MG63 (cell line): ENCODE results near the gene ACMSD. TPM values are rescaled to one million over a fixed set of nuclear protein-coding genes. Genes with fewer than 3 reads are reported as not detected.
"Not testable (repeated sequence)": the region's sequence is repeated elsewhere in the genome, so short reads cannot be mapped to it uniquely, and the experiment has no call there.

ENCODE experiments used
- DNase-seq: peaks from one replicate; pipeline ENCODE4 v3.0.0-alpha.2; 2020
- H3K27me3 ChIP-seq: fragments of 250-450 bp; sonication (Bioruptor Pico); 2 replicates; pipeline ENCODE4 v1.5.1; 2020; ENCODE audit warnings: mild to moderate bottlenecking, moderate library complexity
- H3K36me3 ChIP-seq: fragments of 250-450 bp; sonication (Bioruptor Pico); 2 replicates; pipeline ENCODE4 v1.5.1; 2020; ENCODE audit warnings: mild to moderate bottlenecking, moderate library complexity
- H3K4me3 ChIP-seq: fragments of 250-450 bp; sonication (Bioruptor Pico); 2 replicates; pipeline ENCODE4 v1.5.1; 2020; ENCODE audit warnings: mild to moderate bottlenecking, moderate library complexity
- H3K9me3 ChIP-seq: fragments of 250-450 bp; sonication (Bioruptor Pico); 2 replicates; pipeline ENCODE4 v1.5.1; 2020; ENCODE audit warnings: mild to moderate bottlenecking, moderate library complexity
- total RNA-seq: library from RNA; depleted of rRNA; stranded (reverse); fragments of >200 nt; shearing (Covaris generic); gene quantifications from 2 replicates; pipeline ENCODE4 v1.2.3, GENCODE V29; 2014; ENCODE audit warnings: low replicate concordance; rRNA removed

The ACMSD gene
- total RNA-seq: not detected in 2 replicates

DNA sequence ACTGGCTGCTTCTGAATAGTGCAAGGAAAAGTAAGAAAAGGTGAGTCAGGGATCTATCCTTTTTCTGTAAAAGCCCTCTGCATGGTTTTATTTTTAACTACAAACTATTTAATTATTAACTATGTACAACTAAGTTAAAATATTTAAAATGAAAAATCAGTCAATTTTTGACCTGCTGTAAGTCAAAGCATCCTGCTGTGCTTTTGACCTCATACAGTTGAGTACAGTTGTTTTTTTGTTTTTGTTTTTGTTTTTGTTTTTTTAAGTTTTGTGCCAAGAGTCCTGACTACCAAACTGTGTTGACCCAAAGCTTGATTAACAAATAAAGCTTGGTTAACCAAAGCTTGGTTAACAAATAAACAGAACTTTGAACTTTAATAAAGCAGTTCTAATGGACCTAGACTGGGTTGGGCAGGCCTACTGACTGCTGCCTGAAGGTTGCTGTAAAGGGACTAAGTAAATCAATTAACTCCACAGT is at the start of gene ACMSD:
Gene ACMSD, plus strand, starts transcription at position 474 of the 478 bp plus-strand sequence. CDS start 67 bp downstream, outside the sequence.
- no peaks in the 10 kb centered on the region for H3K27me3 ChIP-seq
- H3K36me3 ChIP-seq: no peaks in the 10 kb centered on the region
- no peak within 1 kb of the TSS for H3K4me3 ChIP-seq
- DNase-seq: no peak
- peaks cover 16% of the 10 kb centered on the region for H3K9me3 ChIP-seq

DNA sequence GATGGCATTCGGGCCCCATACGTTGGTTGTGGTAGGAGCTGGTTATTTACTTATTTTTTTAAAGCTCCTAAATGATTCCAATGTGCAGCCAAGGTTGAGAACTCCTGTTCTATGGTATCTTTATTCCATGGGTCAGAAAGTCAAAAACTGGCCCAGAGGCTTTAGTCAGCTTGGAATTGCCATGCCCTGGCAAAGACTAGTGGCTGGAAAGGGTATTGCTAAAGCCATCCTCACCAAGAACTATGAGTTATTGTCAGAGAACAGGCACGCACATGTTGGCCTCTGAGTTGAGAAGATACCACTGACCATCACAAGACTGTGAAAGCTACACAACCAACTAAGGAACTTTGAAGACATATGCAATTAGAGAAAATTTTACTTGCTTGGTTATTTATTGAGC is 47.9 kb upstream of the ACMSD start:
- Histone ChIP-seq H3K9me3 (no peaks in the 10 kb centered on the region), H3K4me3 (no peak overlapping the region), H3K36me3 (no peaks in the 10 kb centered on the region), H3K27me3 (no peaks in the 10 kb centered on the region)
- DNase-seq: no peak

DNA sequence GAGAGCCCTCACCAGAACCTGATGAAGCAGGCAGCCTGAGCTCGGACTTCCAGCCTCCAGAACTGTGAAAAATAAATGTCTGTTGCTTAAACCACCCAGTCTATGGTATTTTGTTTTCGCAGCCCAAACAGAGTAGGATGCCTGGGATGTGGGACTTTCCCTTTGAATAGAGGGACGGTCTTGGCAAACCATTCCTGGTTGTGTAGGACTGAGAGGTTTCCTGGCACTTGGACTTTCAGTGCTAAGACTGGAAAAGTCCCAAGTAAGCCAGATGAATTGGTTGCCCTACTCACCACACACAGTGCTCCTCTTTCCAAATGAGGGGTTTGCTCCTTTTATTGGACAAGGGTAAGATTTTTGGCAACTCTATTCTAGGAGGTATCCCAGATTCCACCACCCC is 46.8 kb upstream of the ACMSD start:
- H3K9me3 ChIP-seq: no peaks in the 10 kb centered on the region
- peak; percentile 14 for DNase-seq

DNA sequence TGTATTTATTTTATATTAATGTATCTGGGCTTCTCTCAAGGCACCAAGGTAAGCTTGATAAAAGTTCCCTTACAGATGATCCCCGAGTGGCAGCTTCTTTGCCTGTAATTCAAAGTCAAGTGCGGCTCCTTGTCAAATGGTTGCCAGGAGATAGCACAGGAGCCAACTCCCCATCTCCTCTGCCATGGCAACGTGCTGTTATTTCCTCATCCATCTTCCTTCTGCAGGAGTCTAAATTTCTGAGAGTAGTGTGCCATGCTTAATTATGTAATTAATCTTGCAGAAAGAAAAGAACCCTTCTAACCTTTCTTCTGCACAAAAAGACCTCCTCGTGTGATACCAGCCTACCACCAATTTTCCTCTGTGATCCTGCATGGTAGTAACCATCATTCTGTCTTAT is 46.2 kb upstream of the ACMSD start:
- Histone ChIP-seq H3K9me3 (no peaks in the 10 kb centered on the region), H3K4me3 (no peak overlapping the region), H3K36me3 (no peaks in the 10 kb centered on the region), H3K27me3 (no peaks in the 10 kb centered on the region)
- DNase-seq: no peak

More for the DNA sequence above, 46.8 kb upstream of the ACMSD start:
- Histone ChIP-seq H3K4me3 (no peak overlapping the region), H3K36me3 (no peaks in the 10 kb centered on the region), H3K27me3 (no peaks in the 10 kb centered on the region)

DNA sequence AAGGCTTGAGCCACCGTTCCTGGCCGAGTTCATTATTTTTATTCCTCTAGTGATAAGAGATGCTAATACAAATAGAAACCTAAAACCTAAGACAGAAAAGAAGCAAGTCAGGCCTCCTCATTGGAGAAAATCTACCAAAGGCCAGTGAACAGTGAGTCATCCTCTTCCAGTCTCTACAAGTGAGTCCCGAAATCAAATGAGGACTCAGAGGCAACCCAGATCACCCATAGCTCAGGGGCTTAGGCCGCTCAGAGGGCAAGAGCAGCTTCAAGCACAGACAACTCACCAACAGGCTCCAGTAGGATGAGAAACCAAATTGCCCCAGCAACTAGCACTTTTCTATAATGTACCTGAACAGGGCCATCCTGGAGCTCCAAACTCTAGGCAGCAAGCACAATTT is 42.7 kb upstream of the ACMSD start:
- Histone ChIP-seq H3K4me3 (no peak overlapping the region), H3K36me3 (no peaks in the 10 kb centered on the region), H3K27me3 (no peaks in the 10 kb centered on the region), H3K9me3 (no peaks in the 10 kb centered on the region)
- DNase-seq: no peak

DNA sequence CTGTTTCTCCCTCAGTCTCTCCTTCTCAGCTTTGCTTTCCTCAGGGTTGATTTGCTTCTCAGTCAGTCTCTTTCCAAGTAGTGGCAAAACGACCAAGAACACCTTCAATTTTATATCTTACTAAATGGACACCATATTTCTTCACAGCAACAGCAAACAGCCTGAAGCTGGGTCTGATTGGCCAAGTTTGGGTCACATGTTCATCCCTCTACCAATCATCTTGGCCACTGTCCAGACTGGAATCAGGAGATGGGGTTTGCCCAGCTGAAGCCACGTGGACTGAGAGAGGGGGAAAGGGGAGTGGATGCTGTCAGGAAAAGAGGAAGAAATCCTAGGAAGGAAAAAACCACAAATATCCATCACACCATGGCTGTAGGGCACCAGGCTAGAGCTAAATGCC is 42.0 kb upstream of the ACMSD start:
- Histone ChIP-seq H3K36me3 (no peaks in the 10 kb centered on the region), H3K27me3 (no peaks in the 10 kb centered on the region), H3K9me3 (no peaks in the 10 kb centered on the region), H3K4me3 (no peak overlapping the region)
- no peak for DNase-seq

DNA sequence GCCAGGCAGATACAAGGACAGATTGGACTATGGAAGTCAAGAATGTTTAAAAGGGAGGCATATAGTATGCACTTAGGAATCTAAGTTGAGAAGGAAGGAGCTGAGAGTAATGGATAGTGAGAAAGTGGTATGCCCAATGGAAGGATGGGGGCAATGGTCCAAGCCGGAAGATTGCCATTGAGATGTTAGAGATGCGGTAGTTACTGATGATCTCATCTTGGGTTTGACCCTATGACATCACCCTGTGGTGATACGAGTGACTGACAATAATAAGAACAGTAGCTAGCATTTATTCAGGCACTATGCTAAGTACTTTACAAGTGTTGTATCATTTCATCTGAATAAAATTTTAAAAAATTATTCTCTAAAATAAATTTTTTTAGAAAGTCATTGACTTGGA is 38.5 kb upstream of the ACMSD start:
- Histone ChIP-seq H3K36me3 (no peaks in the 10 kb centered on the region), H3K9me3 (peaks cover 3% of the 10 kb centered on the region), H3K27me3 (no peaks in the 10 kb centered on the region), H3K4me3 (no peak overlapping the region)
- DNase-seq: no peak

DNA sequence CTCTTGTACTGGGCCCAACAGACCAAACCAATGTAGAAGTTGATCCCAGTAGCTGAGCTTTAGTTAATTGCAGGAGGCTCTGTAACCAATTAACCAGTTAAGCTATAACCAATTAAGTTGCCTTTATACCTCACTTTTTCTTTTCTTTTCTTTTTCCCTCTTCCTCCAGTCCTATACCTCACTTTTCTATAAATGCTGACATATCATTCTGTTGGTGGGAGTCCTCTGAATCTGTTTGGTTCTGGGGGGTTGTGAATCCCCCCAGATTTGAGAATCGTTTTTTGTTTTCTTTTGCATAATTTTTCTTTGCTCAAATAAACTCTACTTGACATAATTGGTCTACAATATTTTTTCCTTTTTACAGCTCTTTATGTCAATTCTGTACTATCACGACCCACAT is 38.1 kb upstream of the ACMSD start:
- no peaks in the 10 kb centered on the region for H3K36me3 ChIP-seq
- peaks cover 3% of the 10 kb centered on the region for H3K9me3 ChIP-seq
- DNase-seq: no peak
- no peaks in the 10 kb centered on the region for H3K27me3 ChIP-seq
- no peak overlapping the region for H3K4me3 ChIP-seq

DNA sequence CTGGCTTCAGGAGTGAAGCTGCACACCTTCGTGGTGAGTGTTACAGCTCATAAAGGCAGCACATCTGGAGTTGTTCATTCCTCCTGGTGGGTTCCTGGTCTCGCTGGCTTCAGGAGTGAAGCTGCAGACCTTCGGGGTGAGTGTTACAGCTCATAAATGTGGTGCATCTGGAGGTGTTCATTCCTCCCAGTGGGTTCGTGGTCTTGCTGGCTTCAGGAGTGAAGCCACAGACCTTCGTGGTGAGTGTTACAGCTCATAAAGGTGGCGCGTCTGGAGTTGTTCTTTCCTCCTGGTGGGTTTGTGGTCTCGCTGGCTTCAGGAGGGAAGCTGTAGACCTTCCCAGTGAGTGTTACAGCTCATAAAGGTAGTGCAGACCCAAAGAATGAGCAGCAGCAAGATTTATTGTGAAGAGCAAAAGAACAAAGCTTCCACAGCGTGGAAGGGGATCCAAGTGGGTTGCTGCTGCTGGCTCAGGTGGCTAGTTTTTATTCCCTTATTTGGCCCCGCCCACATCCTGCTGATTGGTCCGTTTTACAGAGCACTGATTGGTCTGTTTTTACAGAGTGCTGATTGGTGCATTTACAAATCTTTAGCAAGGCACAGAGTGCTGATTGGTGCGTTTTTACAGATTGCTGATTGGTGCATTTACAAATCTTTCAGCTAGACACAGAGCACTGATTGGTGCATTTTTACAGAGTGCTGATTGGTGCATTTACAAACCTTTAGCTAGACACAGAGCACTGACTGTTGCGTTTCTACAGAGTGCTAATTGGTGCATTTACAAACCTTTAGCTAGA is 34.6 kb upstream of the ACMSD start:
- H3K27me3 ChIP-seq, H3K4me3 ChIP-seq, DNase-seq, H3K36me3 ChIP-seq, H3K9me3 ChIP-seq: not testable (repeated sequence)

DNA sequence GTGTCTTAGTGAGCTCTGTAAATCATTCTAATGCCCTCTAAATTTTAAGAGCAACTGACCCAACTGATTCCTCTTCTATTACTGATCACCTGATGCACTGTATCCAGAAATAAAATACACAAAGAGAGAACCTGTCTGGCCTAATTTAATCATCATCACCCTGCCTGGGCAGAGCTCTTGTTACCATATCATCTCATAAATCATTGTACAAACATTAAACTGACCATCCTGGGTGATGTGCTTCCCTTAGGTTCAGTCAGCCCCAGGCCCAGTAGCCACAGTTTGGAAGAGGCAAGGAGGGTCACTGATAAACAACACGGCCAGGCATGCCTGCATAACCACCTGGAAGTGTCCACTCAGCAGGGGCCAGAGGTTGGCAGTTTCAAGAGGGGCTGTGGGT is 22.7 kb upstream of the ACMSD start:
- Histone ChIP-seq H3K4me3 (no peak overlapping the region), H3K9me3 (peaks cover 3% of the 10 kb centered on the region; the same call in 1 of the 2 replicates), H3K27me3 (no peaks in the 10 kb centered on the region), H3K36me3 (no peaks in the 10 kb centered on the region)
- no peak for DNase-seq

DNA sequence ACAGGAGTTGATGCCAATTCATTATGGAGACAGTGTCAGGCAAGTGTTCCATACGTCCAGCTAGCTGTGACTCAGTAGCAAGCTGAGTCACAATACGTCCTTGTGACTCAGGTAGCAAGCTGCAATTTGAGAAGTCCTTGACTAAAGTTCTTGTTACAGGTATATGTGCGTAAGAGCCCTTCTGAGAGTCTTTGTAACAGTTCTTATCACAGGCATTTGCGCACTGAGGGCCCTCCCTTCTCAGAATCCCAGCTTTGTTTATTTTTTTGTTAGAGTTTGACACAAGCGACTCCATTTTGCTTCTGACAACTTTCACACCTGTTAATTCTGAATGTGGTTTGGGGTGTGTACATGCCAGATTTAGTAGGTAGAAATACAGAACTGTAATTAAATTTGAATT is 20.1 kb upstream of the ACMSD start:
- no peaks in the 10 kb centered on the region for H3K27me3 ChIP-seq
- DNase-seq: peak; percentile 9
- no peaks in the 10 kb centered on the region for H3K9me3 ChIP-seq
- H3K36me3 ChIP-seq: no peaks in the 10 kb centered on the region
- H3K4me3 ChIP-seq: no peak overlapping the region

DNA sequence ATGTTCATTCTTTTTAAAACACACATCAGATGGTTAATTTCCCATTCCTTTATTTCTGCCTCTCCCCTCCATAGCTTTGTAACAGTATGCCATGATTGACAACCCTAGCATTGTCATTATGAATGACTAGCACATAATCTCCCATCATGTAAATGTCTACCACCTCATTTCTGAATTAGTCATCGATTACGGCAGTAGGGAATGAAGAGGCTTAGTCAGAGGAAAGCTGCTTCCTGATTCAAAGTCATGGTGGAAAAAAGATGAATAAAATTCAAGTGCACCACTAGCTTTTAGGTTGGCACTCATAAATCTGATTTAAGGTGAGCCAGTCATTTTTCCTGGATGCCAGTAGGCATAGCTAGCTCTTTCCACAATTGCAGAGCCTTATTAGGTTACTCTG is 19.1 kb upstream of the ACMSD start:
- H3K27me3 ChIP-seq: no peaks in the 10 kb centered on the region
- DNase-seq: no peak

DNA sequence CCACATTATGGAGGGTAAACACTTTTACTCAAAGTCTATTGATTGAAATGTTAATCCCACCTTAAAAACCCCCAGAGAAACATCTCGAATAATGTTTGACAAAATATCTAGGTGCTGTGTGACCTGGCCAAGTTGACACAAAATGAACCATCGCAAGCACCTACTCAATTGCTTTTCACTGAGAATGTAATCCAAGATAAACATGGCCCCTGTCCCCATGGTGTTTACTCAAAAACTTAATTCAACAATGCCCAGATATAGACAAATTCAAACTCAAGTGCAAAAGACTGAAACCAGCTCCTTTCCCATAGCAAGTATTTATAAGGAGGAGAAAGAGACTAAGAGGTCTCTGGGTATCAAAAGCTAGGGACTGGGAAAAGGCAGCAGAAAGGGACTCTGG is 15.0 kb upstream of the ACMSD start:
- no peak overlapping the region for H3K4me3 ChIP-seq
- H3K27me3 ChIP-seq: no peaks in the 10 kb centered on the region
- no peaks in the 10 kb centered on the region for H3K36me3 ChIP-seq
- no peak for DNase-seq
- H3K9me3 ChIP-seq: no peaks in the 10 kb centered on the region

More for the DNA sequence above, 19.1 kb upstream of the ACMSD start:
- Histone ChIP-seq H3K9me3 (no peaks in the 10 kb centered on the region), H3K4me3 (no peak overlapping the region), H3K36me3 (no peaks in the 10 kb centered on the region)

DNA sequence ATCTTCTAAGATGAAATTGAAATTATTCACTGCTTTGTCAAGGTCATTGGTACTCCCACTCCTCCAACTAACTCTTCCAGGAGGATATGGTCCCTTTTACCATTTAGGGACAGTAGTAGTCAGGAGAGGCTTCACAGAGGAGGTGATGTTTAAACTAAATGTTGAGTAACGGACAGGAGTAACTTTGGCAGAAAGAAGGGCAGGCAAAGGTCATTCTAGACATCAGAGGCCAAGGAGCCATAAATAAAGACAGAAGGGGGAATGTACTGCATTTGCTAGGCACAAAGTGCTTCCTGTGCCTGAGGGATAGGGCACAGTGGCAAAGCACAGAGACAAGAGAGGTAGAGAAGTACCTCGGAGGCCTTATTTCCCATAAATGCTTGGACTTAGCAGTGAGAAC is 14.6 kb upstream of the ACMSD start:
- no peak for DNase-seq
- Histone ChIP-seq H3K4me3 (no peak overlapping the region), H3K9me3 (no peaks in the 10 kb centered on the region), H3K36me3 (no peaks in the 10 kb centered on the region), H3K27me3 (no peaks in the 10 kb centered on the region)

DNA sequence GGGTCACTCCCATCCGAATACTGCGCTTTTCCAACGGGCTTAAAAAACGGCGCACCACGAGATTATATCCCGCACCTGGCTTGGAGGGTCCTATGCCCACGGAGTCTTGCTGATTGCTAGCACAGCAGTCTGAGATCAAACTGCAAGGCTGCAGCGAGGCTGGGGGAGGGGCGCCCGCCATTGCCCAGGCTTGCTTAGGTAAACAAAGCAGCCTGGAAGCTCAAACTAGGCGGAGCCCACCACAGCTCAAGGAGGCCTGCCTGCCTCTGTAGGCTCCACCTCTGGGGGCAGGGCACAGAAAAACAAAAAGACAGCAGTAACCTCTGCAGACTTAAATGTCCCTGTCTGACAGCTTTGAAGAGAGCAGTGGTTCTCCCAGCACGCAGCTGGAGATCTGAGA is 12.7 kb upstream of the ACMSD start:
- not testable (repeated sequence) for H3K36me3 ChIP-seq, H3K4me3 ChIP-seq, DNase-seq, H3K27me3 ChIP-seq, H3K9me3 ChIP-seq

DNA sequence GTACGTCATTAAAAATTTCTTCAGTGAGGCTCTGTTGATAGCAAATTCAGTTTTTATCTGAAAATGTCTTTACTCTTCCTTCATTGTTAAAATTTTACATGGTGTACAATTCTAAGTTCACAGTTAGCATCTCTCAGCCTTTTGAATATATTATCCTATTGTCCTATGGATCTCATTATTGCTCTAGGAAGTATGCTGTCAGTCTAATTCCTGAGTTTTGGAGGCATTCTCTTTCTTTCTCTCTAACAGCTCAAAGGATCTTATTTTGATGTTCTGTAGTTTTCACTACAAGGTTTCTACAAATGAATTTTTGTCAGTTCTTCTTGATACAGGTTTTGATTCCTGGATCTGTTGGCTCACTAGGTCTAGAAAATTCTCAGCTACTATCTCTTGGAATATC is 2.9 kb upstream of the ACMSD start:
- Histone ChIP-seq H3K9me3 (peaks cover 16% of the 10 kb centered on the region), H3K4me3 (no peak overlapping the region), H3K36me3 (no peaks in the 10 kb centered on the region), H3K27me3 (no peaks in the 10 kb centered on the region)
- DNase-seq: no peak

DNA sequence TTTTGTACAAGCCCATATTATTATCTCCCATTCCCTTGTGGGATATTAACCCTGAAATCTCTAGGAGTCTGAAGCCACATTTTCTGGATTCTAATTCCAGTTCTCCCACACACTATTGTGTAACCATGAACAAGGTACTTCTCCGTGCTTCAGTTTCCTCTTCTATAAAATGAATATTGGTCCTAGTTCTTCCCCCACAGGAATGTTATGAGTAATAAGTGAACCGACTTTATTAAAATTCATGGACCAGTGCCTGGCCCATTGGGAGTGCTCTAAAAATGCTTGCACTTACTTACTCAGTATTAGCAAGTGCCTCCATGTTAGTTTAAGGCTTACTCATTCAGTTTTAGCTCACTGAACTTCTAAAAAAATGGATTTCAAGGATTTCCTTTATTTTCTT is 1.4 kb upstream of the ACMSD start:
- no peaks in the 10 kb centered on the region for H3K36me3 ChIP-seq
- H3K4me3 ChIP-seq: no peak overlapping the region
- peaks cover 16% of the 10 kb centered on the region for H3K9me3 ChIP-seq
- no peaks in the 10 kb centered on the region for H3K27me3 ChIP-seq
- peak; percentile 77 for DNase-seq

DNA sequence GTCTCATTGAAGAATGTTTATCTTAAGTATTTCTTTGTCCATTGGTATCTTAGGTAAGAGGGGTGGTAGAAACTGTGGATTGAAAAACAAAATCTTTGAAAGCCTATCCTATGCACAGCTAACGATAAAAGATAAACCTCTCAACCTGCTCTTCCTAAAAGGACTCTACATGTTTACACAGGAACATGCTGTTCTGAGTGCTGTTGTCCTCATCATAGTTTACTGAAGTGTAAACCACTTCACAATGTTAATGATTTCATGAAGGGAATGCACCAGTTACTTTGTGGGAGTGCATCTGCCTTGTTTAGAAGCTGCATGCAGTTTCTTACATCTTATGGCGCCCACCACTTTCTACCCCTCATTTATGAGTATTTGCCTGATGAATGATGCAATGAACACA is 1.2 kb downstream of the ACMSD start:
- Histone ChIP-seq H3K27me3 (no peaks in the 10 kb centered on the region), H3K9me3 (peaks cover 16% of the 10 kb centered on the region), H3K36me3 (no peaks in the 10 kb centered on the region), H3K4me3 (no peak overlapping the region)
- no peak for DNase-seq
